K562 (cell line): ENCODE data around the gene ZNF350. TPM values are rescaled to one million over a fixed set of nuclear protein-coding genes. Genes with fewer than 3 reads are reported as not detected.

Source experiments
- BCLAF1 ChIP-seq, 2 experiments: fragments of 450-650 bp in 1 of 2; IDR thresholded peaks; 2 replicates each; pipeline ENCODE4 v1.6.1; 2011 to 2017; ENCODE audit warnings: low read depth in 2 of 2, antibody characterized with exemption in 1 of 2, borderline replicate concordance in 1 of 2, low read length in 1 of 2, mild to moderate bottlenecking in 1 of 2, mixed read lengths in 1 of 2; ENCODE audit not compliant: control insufficient read depth in 1 of 2
- BCOR ChIP-seq: fragments of 450-650 bp; IDR thresholded peaks from 2 replicates; pipeline ENCODE4 v1.6.1; 2016
- KLF6 ChIP-seq: fragments of 250-450 bp; sonication (Bioruptor Pico); IDR thresholded peaks from 2 replicates; pipeline ENCODE4 v1.4.0; 2020; ENCODE audit warnings: mild to moderate bottlenecking, moderate library complexity, borderline replicate concordance
- MAFK ChIP-seq: IDR thresholded peaks from 2 replicates; pipeline ENCODE4 v1.6.1; 2011; ENCODE audit warnings: low read length, improper control_type of control experiment
- NCOA1 ChIP-seq: fragments of 450-650 bp; IDR thresholded peaks from 2 replicates; pipeline ENCODE4 v1.6.1; 2016; ENCODE audit warnings: low read depth
- NFATC3 ChIP-seq: fragments of 450-650 bp; IDR thresholded peaks from 2 replicates; pipeline ENCODE4 v1.6.1; 2017; ENCODE audit warnings: mild to moderate bottlenecking
- NONO ChIP-seq, 2 experiments: fragments of 200-400 bp in 1 of 2; fragments of 450-650 bp in 1 of 2; formaldehyde crosslinking in 1 of 2; IDR thresholded peaks; 2 replicates each; pipeline ENCODE4 v1.6.1; 2017; ENCODE audit warnings: low read depth in 2 of 2, mild to moderate bottlenecking in 2 of 2, moderate library complexity in 2 of 2, low read length in 1 of 2
- PTRF ChIP-seq: fragments of 450-650 bp; IDR thresholded peaks from 2 replicates; pipeline ENCODE4 v1.6.1; 2016; ENCODE audit warnings: mild to moderate bottlenecking, missing genetic modification characterization, missing compliant biosample characterization
- RREB1 ChIP-seq: fragments of 250-450 bp; sonication (Bioruptor Pico); IDR thresholded peaks from 2 replicates; pipeline ENCODE4 v1.4.0; 2020
- SP1 ChIP-seq: sonication (generic); formaldehyde crosslinking; IDR thresholded peaks from 2 replicates; pipeline ENCODE4 v1.8.1; 2022; ENCODE audit warnings: mild to moderate bottlenecking, missing genetic modification reagents
- ZBTB8A ChIP-seq: fragments of 450-650 bp; IDR thresholded peaks from 2 replicates; pipeline ENCODE4 v1.6.1; 2018; ENCODE audit warnings: mild to moderate bottlenecking, moderate library complexity; ENCODE audit not compliant: partially characterized antibody
- ZFPM2 ChIP-seq: fragments of 250-450 bp; sonication (Bioruptor Pico); IDR thresholded peaks from 2 replicates; pipeline ENCODE4 v1.5.1; 2022; ENCODE audit warnings: mild to moderate bottlenecking
- ZNF165 ChIP-seq: fragments of 250-450 bp; sonication (Bioruptor Pico); IDR thresholded peaks from 2 replicates; pipeline ENCODE4 v1.4.0; 2020; ENCODE audit warnings: borderline replicate concordance
- ZNF3 ChIP-seq: fragments of 250-450 bp; sonication (Bioruptor Pico); IDR thresholded peaks from 2 replicates; pipeline ENCODE4 v1.5.0; 2021; ENCODE audit warnings: mild to moderate bottlenecking, moderate library complexity
- ZNF444 ChIP-seq: fragments of 250-450 bp; sonication (Bioruptor Pico); IDR thresholded peaks from 2 replicates; pipeline ENCODE4 v1.4.0; 2020; ENCODE audit warnings: mild to moderate bottlenecking, moderate library complexity
- polyA plus RNA-seq, 8 experiments: library from polyadenylated mRNA; depleted of rRNA in 4 of 8; stranded (reverse) in 5 of 8; unstranded in 3 of 8; fragments of >200 nt; fragmentation: Nextera tagmentation in 2 of 8; fragmentation: Illumina TruSeq in 1 of 8; extraction: Ambion mirVana in 2 of 8; extraction: Trizol in 1 of 8; gene quantifications; 2 replicates each; pipeline versions ENCODE4 v1.2.1 to v1.2.3, GENCODE V29; 2011 to 2014; ENCODE audit warnings: inconsistent platforms in 1 of 8, missing spikeins in 1 of 8
- total RNA-seq, 7 experiments: library from RNA; depleted of rRNA in 6 of 7; stranded (reverse); fragments of >200 nt in 6 of 7; fragmentation: Illumina TruSeq in 2 of 7; extraction: Trizol in 2 of 7; gene quantifications; 2 replicates each; pipeline versions ENCODE4 v1.2.1 to v1.2.3, GENCODE V29; 2011 to 2021; ENCODE audit warnings: low replicate concordance in 1 of 7
- TF ChIP-seq, protein P1 (sequence below): fragments of 450-650 bp; IDR thresholded peaks from 2 replicates; pipeline ENCODE4 v1.6.1; 2016; ENCODE audit warnings: mild to moderate bottlenecking
- TF ChIP-seq, protein P2 (sequence below): fragments of 250-450 bp; sonication (Bioruptor Pico); IDR thresholded peaks from 2 replicates; pipeline ENCODE4 v1.8.0; 2021; ENCODE audit warnings: moderate library complexity, mild to moderate bottlenecking, inconsistent platforms

Gene ZNF350
- total and polyA plus RNA-seq, 9 of the 15 experiments (the other 6 are each of a cell fraction or from before 2014, with no cell fraction given): 1.7 to 4.8 (median 2.9) TPM

- TF ChIP-seq, protein P1, sequence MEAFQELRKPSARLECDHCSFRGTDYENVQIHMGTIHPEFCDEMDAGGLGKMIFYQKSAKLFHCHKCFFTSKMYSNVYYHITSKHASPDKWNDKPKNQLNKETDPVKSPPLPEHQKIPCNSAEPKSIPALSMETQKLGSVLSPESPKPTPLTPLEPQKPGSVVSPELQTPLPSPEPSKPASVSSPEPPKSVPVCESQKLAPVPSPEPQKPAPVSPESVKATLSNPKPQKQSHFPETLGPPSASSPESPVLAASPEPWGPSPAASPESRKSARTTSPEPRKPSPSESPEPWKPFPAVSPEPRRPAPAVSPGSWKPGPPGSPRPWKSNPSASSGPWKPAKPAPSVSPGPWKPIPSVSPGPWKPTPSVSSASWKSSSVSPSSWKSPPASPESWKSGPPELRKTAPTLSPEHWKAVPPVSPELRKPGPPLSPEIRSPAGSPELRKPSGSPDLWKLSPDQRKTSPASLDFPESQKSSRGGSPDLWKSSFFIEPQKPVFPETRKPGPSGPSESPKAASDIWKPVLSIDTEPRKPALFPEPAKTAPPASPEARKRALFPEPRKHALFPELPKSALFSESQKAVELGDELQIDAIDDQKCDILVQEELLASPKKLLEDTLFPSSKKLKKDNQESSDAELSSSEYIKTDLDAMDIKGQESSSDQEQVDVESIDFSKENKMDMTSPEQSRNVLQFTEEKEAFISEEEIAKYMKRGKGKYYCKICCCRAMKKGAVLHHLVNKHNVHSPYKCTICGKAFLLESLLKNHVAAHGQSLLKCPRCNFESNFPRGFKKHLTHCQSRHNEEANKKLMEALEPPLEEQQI: peak; percentile 73
- TF ChIP-seq SP1: peak; percentile 69; the same call in 1 of the 2 replicates
- TF ChIP-seq ZNF165 (CRISPR knock-in tag): no peak
- TF ChIP-seq BCOR: 0 out of 2 replicates have a peak, but pooled peaks have one; percentile 39
- TF ChIP-seq ZNF3 (CRISPR knock-in tag): no peak
- TF ChIP-seq RREB1: 0 out of 2 replicates have a peak, but pooled peaks have one; percentile 11
- TF ChIP-seq, protein P2, sequence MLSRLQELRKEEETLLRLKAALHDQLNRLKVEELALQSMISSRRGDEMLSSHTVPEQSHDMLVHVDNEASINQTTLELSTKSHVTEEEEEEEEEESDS: no peak
- TF ChIP-seq NONO (IDR thresholded peaks at IDR 0.05; ENCODE audit: low read depth in 2 of 2, low read length in 1 of 2): no peak
- no peak for TF ChIP-seq PTRF
- TF ChIP-seq NCOA1: no peak
- no peak for TF ChIP-seq NFATC3
- TF ChIP-seq ZBTB8A: no peak
- no peak for TF ChIP-seq ZFPM2 (CRISPR knock-in tag)
- TF ChIP-seq ZNF444: no peak
- TF ChIP-seq BCLAF1 (IDR thresholded peaks at IDR 0.05; ENCODE audit: borderline replicate concordance in 1 of 2, control insufficient read depth in 1 of 2, low read depth in 2 of 2, low read length in 1 of 2): no peak
- TF ChIP-seq MAFK: no peak
- TF ChIP-seq KLF6 (CRISPR knock-in tag): peak; percentile 7; the same call in 1 of the 2 replicates
These were observed 41.6 kb upstream of the ZNF350 start, which contains the start of gene ZNF614 (continued) for GRCh38 chr19:52028027-52028779.
